Left lung (tissue), 10 donors: ENCODE data around the gene OSBPL8. TPM values are rescaled to one million over a fixed set of nuclear protein-coding genes. Genes with fewer than 3 reads are reported as not detected.

ENCODE experiments used
- ATAC-seq: fragments of 200-7000 bp; cut with Tn5 transposase; one replicate; pipeline ENCODE4 v1.9.1; 2020; ENCODE audit warnings: moderate library complexity
- DNase-seq, 4 donors: peaks; one replicate each; pipeline ENCODE4 v3.0.0-alpha.2; 2013 to 2020
- H3K27ac ChIP-seq, 2 donors: fragments of 200-600 bp; sonication (generic) in 1 of 2; one replicate each; pipeline versions ENCODE4 v1.5.0 to v1.8.0; 2020 to 2021
- H3K27me3 ChIP-seq, 2 donors: fragments of 200-600 bp; sonication (generic) in 1 of 2; one replicate each; pipeline versions ENCODE4 v1.5.0 to v1.8.0; 2020 to 2021
- H3K36me3 ChIP-seq, 2 donors: fragments of 200-600 bp; sonication (generic) in 1 of 2; one replicate each; pipeline versions ENCODE4 v1.5.0 to v1.8.0; 2020 to 2021
- H3K4me1 ChIP-seq, 2 donors: fragments of 200-600 bp; one replicate each; pipeline ENCODE4 v1.8.0; 2021
- H3K4me3 ChIP-seq, 2 donors: fragments of 200-600 bp; sonication (generic) in 1 of 2; one replicate each; pipeline versions ENCODE4 v1.5.0 to v1.8.0; 2020 to 2021; ENCODE audit warnings: mild to moderate bottlenecking in 1 of 2
- H3K9me3 ChIP-seq, 2 donors: fragments of 200-600 bp; sonication (generic) in 1 of 2; one replicate each; pipeline versions ENCODE4 v1.5.0 to v1.8.0; 2020 to 2021
- CTCF ChIP-seq, 2 donors: fragments of 200-600 bp; sonication (generic) in 1 of 2; IDR thresholded peaks; one replicate each; pipeline versions ENCODE4 v1.5.0 to v1.8.0; 2021; ENCODE audit warnings: antibody characterized with exemption in 2 of 2
- intact Hi-C, 2 donors: fragments of 100-400 bp; cut with DNase I; formaldehyde crosslinking; loops; one replicate each; pipeline versions ENCODE4 v1.11.2 to v1.14.2; 2022
- polyA plus RNA-seq, 6 donors: library from polyadenylated mRNA; unstranded; fragments of 120-200 nt; gene quantifications; one replicate each; pipeline ENCODE4 v1.2.1, GENCODE V29; 2013; ENCODE audit not compliant: insufficient read length in 6 of 6
- total RNA-seq, 2 donors: library from RNA; stranded (reverse); fragmentation: NEBNext Ultra II Directional; extraction: Animal tissue kit (Norgen Biotek cat#: 25700); gene quantifications; one replicate each; pipeline ENCODE4 v1.2.1, GENCODE V29; 2021
- donor health status: DM: no; HTN: yes; CAD: no.
- donor health status: DM: no; HTN: no; CAD: no.

Gene OSBPL8
- total and polyA plus RNA-seq, 8 donors, result 53.9 to 100 (median 62.5) TPM

- no peaks in the 10 kb centered on the region for H3K36me3 ChIP-seq
- H3K27me3 ChIP-seq, result no peaks in the 10 kb centered on the region
- intact Hi-C loops, result no loop called here
- no peak for TF ChIP-seq CTCF (IDR thresholded peaks at IDR 0.05)
- H3K9me3 ChIP-seq, result no peaks in the 10 kb centered on the region
- no peak overlapping the region for H3K4me3 ChIP-seq
- no peak overlapping the region for H3K27ac ChIP-seq
- DNase-seq (no peak), ATAC-seq (no peak)
- H3K4me1 ChIP-seq, result no peaks in the 10 kb centered on the region
These were observed 8.6 kb upstream of the OSBPL8 start for GRCh38 chr12:76568130-76568529.

- H3K27ac ChIP-seq, result no peak overlapping the region
- DNase-seq, result no peak
- intact Hi-C loops, result no loop called here
- no peaks in the 10 kb centered on the region for H3K9me3 ChIP-seq
- no peak for TF ChIP-seq CTCF (IDR thresholded peaks at IDR 0.05)
- H3K4me1 ChIP-seq, result peaks cover 0 to 13% of the 10 kb centered on the region in 2 donors
- H3K27me3 ChIP-seq, result no peaks in the 10 kb centered on the region
- no peaks in the 10 kb centered on the region for H3K36me3 ChIP-seq
- ATAC-seq, result no peak
- H3K4me3 ChIP-seq, result no peak overlapping the region
These were observed 3.5 kb upstream of the OSBPL8 start for GRCh38 chr12:76563061-76563460.

DNA sequence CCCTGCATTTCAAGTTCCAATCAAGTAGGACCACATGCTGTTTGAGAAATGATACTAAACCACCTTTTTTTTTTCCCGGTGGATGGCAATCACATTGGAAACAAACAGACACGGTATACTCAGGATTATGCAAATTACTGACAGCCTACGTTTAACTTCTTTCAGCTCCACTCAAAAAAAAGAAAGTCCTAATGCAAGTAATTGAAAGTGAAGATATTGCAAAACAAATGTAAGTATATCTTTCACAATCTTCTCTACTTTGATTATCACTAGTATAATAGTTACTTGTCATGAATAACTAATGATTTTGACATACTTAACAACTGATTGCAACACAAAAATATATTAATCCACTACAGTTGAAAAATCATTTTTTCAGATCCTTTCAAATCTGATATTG lies 2.6 kb upstream of the OSBPL8 start:
- no peaks in the 10 kb centered on the region for H3K27me3 ChIP-seq
- no peak overlapping the region for H3K27ac ChIP-seq
- ATAC-seq (no peak), DNase-seq (no peak)
- intact Hi-C loops, result no loop called here
- H3K36me3 ChIP-seq, result no peaks in the 10 kb centered on the region
- H3K4me1 ChIP-seq, result peaks cover 4 to 23% of the 10 kb centered on the region in 2 donors
- H3K9me3 ChIP-seq, result no peaks in the 10 kb centered on the region
- TF ChIP-seq CTCF (IDR thresholded peaks at IDR 0.05), result no peak
- H3K4me3 ChIP-seq, result no peak overlapping the region

GRCh38 chr12:76560086-76560491 lies 518 bp upstream of the OSBPL8 start:
- TF ChIP-seq CTCF (IDR thresholded peaks at IDR 0.05), result no peak
- Histone ChIP-seq H3K27ac (peak overlapping the region; percentile 96 to 97), H3K4me3 (peak overlapping the region; percentile 77 to 94), H3K27me3 (no peaks in the 10 kb centered on the region), H3K4me1 (peaks cover 7 to 43% of the 10 kb centered on the region in 2 donors), H3K9me3 (no peaks in the 10 kb centered on the region), H3K36me3 (no peaks in the 10 kb centered on the region)
- ATAC-seq (no peak), DNase-seq (no peak)
- intact Hi-C loops, result no loop called here

DNA sequence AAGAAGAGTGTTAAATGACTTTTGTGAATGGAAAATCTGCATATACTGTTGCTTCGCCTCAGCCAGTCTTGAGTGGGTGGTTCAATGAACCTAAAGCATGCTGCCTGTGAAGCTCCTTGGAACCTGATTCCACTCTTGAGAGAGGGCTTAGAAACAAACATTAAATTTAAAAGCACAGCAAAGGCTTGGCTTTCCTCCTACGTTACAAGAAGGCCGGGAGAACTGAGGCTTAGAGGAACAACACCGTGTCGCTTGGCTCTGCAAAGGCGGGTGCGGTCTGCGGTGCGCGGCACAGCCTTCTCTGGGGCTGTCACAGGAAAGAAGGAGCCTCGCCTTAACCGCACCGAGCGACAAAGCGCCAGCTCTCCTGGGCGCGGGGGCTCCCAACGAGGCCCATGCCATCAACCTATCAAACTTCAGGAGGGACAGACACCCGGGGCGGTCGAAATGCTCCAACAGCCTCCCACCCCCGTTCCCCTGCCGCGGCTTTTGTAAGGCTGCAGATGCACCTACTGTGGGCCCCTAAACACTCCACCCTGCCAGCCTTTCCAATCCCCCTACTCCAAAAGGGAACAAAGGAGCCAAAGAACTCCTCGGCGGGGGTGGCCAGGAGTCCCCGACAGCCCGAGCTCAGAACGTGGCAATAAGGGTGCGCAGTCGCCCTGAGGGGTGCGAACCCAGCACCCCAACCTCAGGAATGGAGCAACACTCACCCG lies 729 bp downstream of the OSBPL8 start:
- no peaks in the 10 kb centered on the region for H3K27me3 ChIP-seq
- H3K27ac ChIP-seq, result peak overlapping the region; percentile 96 to 97
- peak; percentile 42 to 92 (median 59) for DNase-seq
- ATAC-seq, result peak; percentile 66
- H3K9me3 ChIP-seq, result no peaks in the 10 kb centered on the region
- intact Hi-C loops, result no loop called here
- peaks cover 7 to 56% of the 10 kb centered on the region in 2 donors for H3K4me1 ChIP-seq
- H3K4me3 ChIP-seq, result peak overlapping the region; percentile 77 to 94
- H3K36me3 ChIP-seq, result no peaks in the 10 kb centered on the region
- no peak for TF ChIP-seq CTCF (IDR thresholded peaks at IDR 0.05)
